Hematopoietic multipotent progenitor cell (in vitro differentiated cells): ENCODE measurements around the gene HEMK1. TPM values are rescaled to one million over a fixed set of nuclear protein-coding genes. Genes with fewer than 3 reads are reported as not detected.

ENCODE experiments used
- DNase-seq, 3 donors: peaks; one replicate each; pipeline ENCODE4 v3.0.0-alpha.2; 2011 to 2015; ENCODE audit warnings: low read depth in 2 of 3, low spot score in 2 of 3
- total RNA-seq: library from RNA; depleted of rRNA; stranded (reverse); fragments of >200 nt; gene quantifications from one replicate; pipeline ENCODE4 v1.2.3, GENCODE V29; 2012

Gene HEMK1
- total RNA-seq, 1 donor = 10.0 TPM

GRCh38 chr3:50611464-50612233, 42.3 kb downstream of the HEMK1 start, which contains the start of gene CISH:
Gene CISH, minus strand, starts transcription at chr3:50611774. Its CDS starts 124 bp downstream, at chr3:50611650.
- DNase-seq = peak; percentile 77 to 93 (median 90)

DNA sequence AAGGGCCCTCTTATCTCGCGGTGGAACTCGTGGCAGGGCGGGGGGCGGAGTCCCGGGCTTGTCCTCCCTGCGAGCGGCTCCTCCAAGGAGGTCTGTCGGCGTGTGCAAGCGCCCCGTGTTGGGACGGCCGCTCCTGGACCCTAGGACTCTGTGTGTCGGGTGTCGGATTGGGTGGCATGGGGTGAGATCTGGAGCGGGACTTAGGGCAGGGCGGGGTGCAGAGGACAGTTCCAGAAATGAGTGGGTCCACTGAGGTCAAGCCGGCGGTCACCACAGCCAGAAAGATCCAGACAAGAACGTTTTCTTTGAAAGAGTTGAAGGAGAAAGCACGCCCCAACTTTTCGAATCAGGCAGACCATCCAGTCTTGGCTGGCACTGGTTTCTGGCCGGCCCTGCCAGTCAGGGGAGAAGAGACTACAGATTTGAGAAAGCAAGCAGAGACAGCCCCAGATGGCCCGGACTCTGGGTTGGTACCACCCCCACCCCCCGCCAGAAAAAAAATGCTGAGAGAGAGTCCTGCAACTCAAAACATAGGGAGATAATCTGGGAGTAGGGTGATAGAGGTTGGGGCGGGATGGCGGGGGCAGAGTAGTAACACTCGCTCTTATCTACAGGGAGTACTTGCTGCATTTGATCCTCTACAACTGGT, 43.0 kb downstream of the HEMK1 start:
- no peak for DNase-seq

- no peak for DNase-seq
These were observed 43.9 kb downstream of the HEMK1 start for GRCh38 chr3:50612970-50613846.

DNA sequence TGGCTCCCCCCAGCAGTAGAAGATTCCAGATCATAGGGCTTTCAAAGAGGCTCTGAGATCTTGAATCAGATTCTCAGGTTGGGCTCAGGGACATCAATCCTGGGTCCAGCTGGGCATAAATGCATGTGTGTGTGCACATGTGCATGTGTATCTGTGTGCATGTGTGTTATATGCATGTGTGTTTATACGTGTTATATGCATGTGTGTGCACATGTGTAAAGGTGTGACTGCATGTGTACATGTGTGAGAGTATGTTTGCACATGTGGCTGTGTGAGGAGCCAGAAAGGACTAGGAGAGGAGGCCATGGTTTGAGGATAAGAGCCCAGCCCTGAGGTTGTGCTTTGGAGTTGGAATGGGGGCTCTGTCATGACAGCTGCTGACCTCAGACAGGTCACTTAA, 45.9 kb downstream of the HEMK1 start:
- no peak for DNase-seq

DNA sequence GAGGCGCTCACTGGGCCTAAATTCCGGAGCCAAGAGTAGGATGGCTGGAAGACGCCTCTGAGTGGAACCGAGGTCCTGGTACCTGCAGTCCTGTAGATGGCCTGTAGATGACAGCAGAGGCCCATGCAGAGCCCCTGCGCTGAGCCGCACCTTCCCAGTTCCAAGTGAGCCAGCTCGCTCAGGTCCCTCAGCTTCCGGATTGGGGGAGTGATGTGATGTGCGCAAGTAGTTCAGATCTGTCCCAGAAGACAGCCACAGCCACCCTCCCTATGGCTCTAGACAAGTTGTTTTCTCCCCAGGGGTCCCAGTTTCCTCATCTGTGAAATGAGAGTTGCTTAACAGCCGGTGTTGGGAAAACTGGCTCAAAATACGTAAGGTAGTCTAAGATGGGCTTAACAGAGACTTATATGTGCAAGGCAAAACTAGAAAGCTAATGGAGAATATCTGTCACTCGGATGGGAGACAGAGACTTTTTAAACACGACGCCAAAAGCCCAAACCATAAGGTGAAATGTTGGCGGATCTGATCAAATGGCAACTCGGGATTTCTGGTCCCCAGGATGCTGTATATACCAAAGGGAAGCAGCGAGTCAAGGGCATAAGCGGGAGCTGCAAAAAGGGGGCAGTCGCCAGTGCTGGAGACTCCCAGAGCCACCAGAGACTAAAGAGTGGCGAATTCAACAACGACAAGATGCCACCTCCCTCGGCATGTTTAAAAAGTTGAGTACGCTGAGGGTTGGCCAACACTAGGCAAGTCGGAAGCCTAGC, 46.9 kb downstream of the HEMK1 start:
- DNase-seq = peak; percentile 59 to 85 (median 80)

DNA sequence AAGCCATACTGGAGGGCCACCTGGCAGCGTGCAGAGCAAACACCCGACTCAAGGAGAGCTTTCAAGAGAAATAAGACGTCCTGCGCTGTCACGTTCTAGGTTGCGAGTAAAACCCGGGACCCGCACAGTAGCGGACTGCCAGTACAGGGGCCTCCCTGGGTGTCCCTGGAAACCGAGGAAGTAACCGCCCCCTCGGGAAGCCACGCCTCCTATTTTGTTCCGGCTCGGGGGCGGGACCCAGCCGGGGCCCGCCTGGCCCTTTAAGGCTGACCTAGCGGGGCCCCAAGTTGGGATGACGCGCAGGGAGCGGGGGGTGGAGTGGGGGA, 47.4 kb downstream of the HEMK1 start:
- DNase-seq = peak; percentile 86 to 97 (median 93)

GRCh38 chr3:50617096-50617791, 47.9 kb downstream of the HEMK1 start, which contains the start of gene MAPKAPK3:
Gene MAPKAPK3, plus strand, starts transcription at chr3:50617151. Its CDS starts 415 bp downstream, at chr3:50617566.
- peak in 2 of 3 donors; percentile 50 to 62 for DNase-seq

GRCh38 chr3:50617911-50618481, 48.7 kb downstream of the HEMK1 start:
- no peak for DNase-seq

- DNase-seq = peak in 2 of 3 donors; percentile 58 to 87
These were observed 51.1 kb downstream of the HEMK1 start for GRCh38 chr3:50620420-50620819.

- DNase-seq = no peak
These were observed 51.5 kb downstream of the HEMK1 start for GRCh38 chr3:50620820-50621219.

GRCh38 chr3:50622881-50623280, 53.6 kb downstream of the HEMK1 start:
- no peak for DNase-seq

GRCh38 chr3:50623840-50624474, 54.6 kb downstream of the HEMK1 start:
- peak in 2 of 3 donors; percentile 41 to 61 for DNase-seq

GRCh38 chr3:50624634-50625033, 55.3 kb downstream of the HEMK1 start:
- DNase-seq = no peak

- no peak for DNase-seq
These were observed 56.2 kb downstream of the HEMK1 start for GRCh38 chr3:50625231-50626182.

DNA sequence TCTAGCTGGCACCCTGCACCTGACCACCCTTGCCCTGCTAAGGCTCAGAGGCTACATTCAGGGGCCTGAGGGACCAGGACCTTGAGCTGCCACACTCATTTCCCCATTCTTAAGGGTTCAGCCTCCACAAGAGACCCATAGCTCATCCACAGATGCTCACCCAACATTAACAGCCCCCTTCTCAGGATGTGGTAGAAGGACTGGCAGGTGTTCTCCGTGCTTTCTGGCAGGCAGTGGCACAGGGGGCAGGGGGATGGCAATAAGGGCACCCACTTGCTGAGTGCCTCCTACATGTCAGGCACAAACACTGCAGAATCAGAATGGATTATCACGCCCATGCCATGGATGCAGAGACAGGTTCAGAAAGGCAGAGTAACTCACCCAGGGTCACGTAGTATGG, 57.1 kb downstream of the HEMK1 start:
- peak in 1 of 3 donors; percentile 50 for DNase-seq

GRCh38 chr3:50627407-50628051, 58.2 kb downstream of the HEMK1 start:
- DNase-seq = peak in 2 of 3 donors; percentile 53 to 71

DNA sequence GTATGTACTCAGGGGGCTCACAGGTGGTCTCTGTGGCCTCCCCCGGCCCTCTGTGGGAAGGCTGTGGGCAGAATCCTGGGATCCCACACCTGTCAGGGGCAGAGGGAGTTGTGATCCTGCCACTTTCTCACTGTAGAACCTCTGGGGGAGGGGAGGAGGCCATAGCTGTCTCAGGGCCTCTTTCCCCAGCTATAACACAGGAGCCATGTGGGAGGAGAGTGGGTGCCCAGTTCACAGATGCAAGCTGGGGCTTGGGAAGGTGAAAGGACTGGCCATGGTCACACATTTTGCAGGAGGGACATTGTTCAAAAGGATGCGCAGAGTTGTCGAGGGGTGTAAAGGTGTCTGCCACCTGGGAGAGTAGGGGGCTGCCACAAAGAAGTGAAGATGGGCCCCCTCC, 59.3 kb downstream of the HEMK1 start:
- DNase-seq = no peak
